GM23248 (cell line): ENCODE results near the gene HLA-DRA. TPM values are rescaled to one million over a fixed set of nuclear protein-coding genes. Genes with fewer than 3 reads are reported as not detected.

ENCODE experiments used
- DNase-seq: peaks from one replicate; pipeline ENCODE4 v3.0.0-alpha.2; 2015
- H2AFZ ChIP-seq: fragments of 200-600 bp; sonication (generic); 2 replicates; pipeline ENCODE4 v1.6.1; 2016; ENCODE audit warnings: antibody characterized with exemption
- H3F3A ChIP-seq: fragments of 200-600 bp; sonication (generic); 2 replicates; pipeline ENCODE4 v1.6.1; 2016; ENCODE audit warnings: mild to moderate bottlenecking, antibody characterized with exemption, mixed run types; ENCODE audit not compliant: insufficient read depth
- H3K27ac ChIP-seq: fragments of 200-600 bp; sonication (generic); 2 replicates; pipeline ENCODE4 v1.5.1; 2016; ENCODE audit warnings: mild to moderate bottlenecking
- H3K27me3 ChIP-seq: fragments of 200-600 bp; sonication (generic); replicated peaks from 2 replicates; pipeline ENCODE4 v1.6.1; 2016; ENCODE audit warnings: mild to moderate bottlenecking; ENCODE audit not compliant: insufficient read depth
- H3K36me3 ChIP-seq: fragments of 200-600 bp; sonication (generic); 2 replicates; pipeline ENCODE4 v1.6.1; 2016; ENCODE audit warnings: low read depth, mild to moderate bottlenecking
- H3K4me1 ChIP-seq: fragments of 200-600 bp; sonication (generic); 2 replicates; pipeline ENCODE4 v1.6.1; 2016; ENCODE audit warnings: mild to moderate bottlenecking; ENCODE audit not compliant: insufficient read depth
- H3K4me2 ChIP-seq: fragments of 200-600 bp; sonication (generic); one replicate; pipeline ENCODE4 v1.6.1; 2016; ENCODE audit warnings: mild to moderate bottlenecking; ENCODE audit not compliant: unreplicated experiment
- H3K4me3 ChIP-seq: fragments of 200-600 bp; sonication (generic); 2 replicates; pipeline ENCODE4 v1.5.1; 2016; ENCODE audit warnings: mild to moderate bottlenecking
- H3K79me2 ChIP-seq: fragments of 200-600 bp; sonication (generic); 2 replicates; pipeline ENCODE4 v1.6.1; 2016; ENCODE audit warnings: mild to moderate bottlenecking; ENCODE audit not compliant: insufficient read depth
- H3K9ac ChIP-seq: fragments of 200-600 bp; sonication (generic); 2 replicates; pipeline ENCODE4 v1.6.1; 2016; ENCODE audit warnings: mild to moderate bottlenecking
- H3K9me2 ChIP-seq: fragments of 200-600 bp; sonication (generic); 2 replicates; pipeline ENCODE4 v1.6.1; 2016; ENCODE audit warnings: mixed run types, mild to moderate bottlenecking, moderate library complexity; ENCODE audit not compliant: insufficient read depth
- H3K9me3 ChIP-seq: fragments of 200-600 bp; sonication (generic); one replicate; pipeline ENCODE4 v1.6.1; 2017; ENCODE audit warnings: low read depth
- H4K20me1 ChIP-seq: fragments of 200-600 bp; sonication (generic); 2 replicates; pipeline ENCODE4 v1.6.0; 2016; ENCODE audit not compliant: insufficient read depth
- EZH2 ChIP-seq: fragments of 200-600 bp; sonication (generic); IDR thresholded peaks from 2 replicates; pipeline ENCODE4 v1.6.1; 2018; ENCODE audit warnings: antibody characterized with exemption, mild to moderate bottlenecking; ENCODE audit not compliant: insufficient read depth, poor library complexity, severe bottlenecking
- EZH2phosphoT487 ChIP-seq: fragments of 200-600 bp; sonication (generic); IDR thresholded peaks from 2 replicates; pipeline ENCODE4 v1.6.1; 2018; ENCODE audit warnings: antibody characterized with exemption, moderate library complexity, mild to moderate bottlenecking, low read depth; ENCODE audit not compliant: insufficient read depth
- WGBS, 2 experiments: methylation state at CpG; one replicate each; pipeline ENCODE4 v1.1.6; 2015 to 2017; ENCODE audit warnings: low lambda C conversion rate in 2 of 2, low coverage in 1 of 2; ENCODE audit errors: missing lambda C conversion rate in 2 of 2; 5-methylcytosine and 5-hydroxymethylcytosine counted together
- in situ Hi-C: fragments of 300-500 bp; cut with MboI; formaldehyde crosslinking; loops from 2 replicates; pipeline ENCODE4 v1.15.0; 2020
- polyA plus RNA-seq: library from polyadenylated mRNA; unstranded; fragments of >200 nt; fragmentation: Nextera tagmentation; extraction: Ambion mirVana; gene quantifications from 2 replicates; pipeline ENCODE4 v1.2.1, GENCODE V29; 2016
- total RNA-seq: library from RNA; depleted of rRNA; stranded (reverse); fragments of >200 nt; shearing (Covaris generic); gene quantifications from 2 replicates; pipeline ENCODE4 v1.2.3, GENCODE V29; 2014

Gene HLA-DRA
- total and polyA plus RNA-seq, 2 experiments from 2014 or later: 0.80 TPM; not detected in 1

DNA sequence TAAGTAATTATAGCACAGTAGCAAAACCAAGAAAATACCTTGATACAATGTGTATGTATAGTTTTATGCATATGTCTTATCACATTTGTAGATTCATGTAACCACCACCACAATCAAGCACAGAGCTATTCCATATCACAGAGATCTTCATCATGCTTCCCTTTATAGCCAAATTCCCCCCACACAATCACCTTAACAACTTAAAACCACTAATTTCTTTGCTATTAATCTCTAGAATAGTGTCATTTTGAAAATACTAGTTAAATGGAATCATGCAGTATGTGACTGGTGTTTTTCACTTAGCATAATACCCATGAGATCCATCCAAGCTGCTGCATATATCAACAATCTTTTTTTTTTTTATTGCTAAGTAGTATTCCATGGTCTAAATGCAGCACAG, 8.2 kb downstream of the HLA-DRA start:
- no peak for TF ChIP-seq EZH2phosphoT487
- no peak for TF ChIP-seq EZH2
- Histone ChIP-seq H3K4me1 (no peaks in the 10 kb centered on the region), H3F3A (no peaks in the 10 kb centered on the region), H3K9ac (no peak overlapping the region), H3K27me3 (no peaks in the 10 kb centered on the region), H2AFZ (no peak overlapping the region), H3K27ac (no peak overlapping the region), H3K9me2 (no peaks in the 10 kb centered on the region), H4K20me1 (no peaks in the 10 kb centered on the region), H3K4me2 (no peak overlapping the region), H3K36me3 (no peaks in the 10 kb centered on the region), H3K9me3 (no peaks in the 10 kb centered on the region), H3K4me3 (no peak overlapping the region), H3K79me2 (no peaks in the 10 kb centered on the region)
- in situ Hi-C loops: no loop called here
- no peak for DNase-seq

DNA sequence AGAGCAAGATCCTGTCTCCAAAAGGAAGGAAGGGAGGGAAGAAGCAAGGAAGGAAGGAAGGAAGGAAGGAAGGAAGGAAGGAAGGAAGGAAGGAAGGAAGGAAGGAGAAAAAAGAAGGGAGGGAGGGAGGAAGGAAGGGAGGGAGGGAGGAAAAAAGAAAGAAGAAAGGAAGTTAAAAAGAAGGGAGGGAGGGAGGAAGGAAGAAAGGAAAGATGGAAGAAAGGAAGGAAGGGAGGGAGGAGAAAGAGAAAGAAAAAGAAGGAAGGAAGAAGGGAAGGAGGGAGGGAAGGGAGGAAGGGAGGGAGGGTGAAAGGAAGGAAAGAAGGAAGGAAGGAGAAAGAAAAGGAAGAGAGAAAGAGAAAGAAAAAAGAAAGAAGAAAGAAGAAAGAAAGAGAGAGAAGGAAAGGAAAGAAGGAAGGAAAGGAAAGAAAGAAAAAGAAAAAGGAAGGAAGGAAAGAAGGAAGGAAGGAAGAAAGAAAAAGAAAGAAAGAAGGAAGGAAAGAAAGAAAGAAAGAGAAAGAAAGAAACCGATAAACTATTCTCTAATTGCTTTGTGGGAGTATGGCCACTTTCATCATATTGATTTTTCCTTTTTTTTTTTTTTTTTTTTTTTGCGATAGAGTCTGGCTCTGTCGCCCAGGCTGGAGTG, 9.5 kb downstream of the HLA-DRA start:
- WGBS, 2 experiments: 52 to 78% methylated on average over 1 to 3 of the region's 3 CpGs
- Histone ChIP-seq H3K9me3 (no peaks in the 10 kb centered on the region), H3K4me3 (no peak overlapping the region), H3K9me2 (no peaks in the 10 kb centered on the region), H3K79me2 (no peaks in the 10 kb centered on the region), H3K27ac (no peak overlapping the region), H3K36me3 (no peaks in the 10 kb centered on the region), H3K27me3 (no peaks in the 10 kb centered on the region), H3F3A (no peaks in the 10 kb centered on the region), H2AFZ (no peak overlapping the region), H4K20me1 (no peaks in the 10 kb centered on the region), H3K9ac (no peak overlapping the region), H3K4me2 (no peak overlapping the region), H3K4me1 (no peaks in the 10 kb centered on the region)
- DNase-seq: no peak
- in situ Hi-C loops: no loop called here
- no peak for TF ChIP-seq EZH2phosphoT487
- no peak for TF ChIP-seq EZH2

DNA sequence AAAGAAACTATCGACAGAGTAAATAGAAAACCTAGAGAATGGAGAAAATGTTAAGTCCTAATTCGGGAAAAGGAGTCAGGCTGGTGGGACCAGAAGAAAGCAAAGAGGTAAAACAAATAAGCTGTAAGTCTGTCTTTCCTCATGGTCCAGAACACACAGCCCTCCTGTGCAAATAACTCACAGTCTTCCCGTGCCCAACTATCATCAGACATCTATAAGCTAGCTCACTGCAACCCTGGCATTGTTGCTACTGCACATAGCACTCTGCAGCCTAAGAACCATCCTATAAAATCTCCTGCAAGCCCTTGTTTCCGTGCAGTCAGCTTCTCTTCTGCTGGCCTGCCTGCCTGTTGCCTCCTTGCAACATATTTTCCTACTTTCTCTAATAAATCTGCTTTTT, 17.4 kb downstream of the HLA-DRA start:
- H3K4me1 ChIP-seq: no peaks in the 10 kb centered on the region
- H3F3A ChIP-seq: no peaks in the 10 kb centered on the region
- in situ Hi-C loops: no loop called here
- H3K4me3 ChIP-seq: no peak overlapping the region
- H2AFZ ChIP-seq: no peak overlapping the region
- no peaks in the 10 kb centered on the region for H3K9me3 ChIP-seq
- TF ChIP-seq EZH2 (no peak), EZH2phosphoT487 (no peak)
- H3K79me2 ChIP-seq: no peaks in the 10 kb centered on the region
- no peak for DNase-seq
- no peaks in the 10 kb centered on the region for H3K36me3 ChIP-seq
- 25 to 27% methylated on average over 4 of the region's 4 CpGs for WGBS, 2 experiments
- H3K27ac ChIP-seq: no peak overlapping the region
- no peak overlapping the region for H3K4me2 ChIP-seq
- no peaks in the 10 kb centered on the region for H3K9me2 ChIP-seq
- no peaks in the 10 kb centered on the region for H3K27me3 ChIP-seq
- no peak overlapping the region for H3K9ac ChIP-seq
- H4K20me1 ChIP-seq: no peaks in the 10 kb centered on the region

DNA sequence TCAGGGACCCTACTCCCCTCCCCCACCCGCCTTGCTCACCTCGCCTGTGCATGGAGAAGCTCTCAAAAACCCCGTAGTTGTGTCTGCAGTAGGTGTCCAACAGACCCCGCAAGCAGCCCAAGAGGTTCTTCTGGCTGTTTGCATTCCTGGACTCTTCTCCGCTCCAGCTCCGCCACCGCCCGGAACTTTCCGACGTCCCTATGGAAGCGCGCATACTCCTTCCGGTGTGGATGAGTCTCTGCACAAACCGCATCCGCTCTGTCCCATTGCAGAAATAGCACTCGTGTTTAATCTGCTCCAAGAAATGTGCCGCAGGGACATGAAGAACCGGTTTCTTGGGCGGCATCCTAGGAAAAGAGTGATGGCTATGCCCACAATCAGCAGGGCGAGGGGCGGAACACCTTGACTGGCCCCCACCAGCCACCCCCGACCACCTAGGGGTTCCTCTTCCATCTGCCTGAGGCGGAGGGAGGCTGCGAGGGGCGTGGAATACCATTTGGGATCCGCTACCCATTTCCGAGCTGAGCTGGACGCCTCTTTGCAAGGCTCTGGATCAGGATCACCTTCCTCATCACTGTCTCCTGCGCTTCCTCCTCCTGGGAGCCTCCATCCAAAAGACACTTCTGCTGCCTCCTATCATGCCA, 20.2 kb downstream of the HLA-DRA start:
- Histone ChIP-seq H3F3A (no peaks in the 10 kb centered on the region), H3K36me3 (no peaks in the 10 kb centered on the region), H3K4me2 (peak overlapping the region; percentile 63), H3K79me2 (no peaks in the 10 kb centered on the region), H3K27me3 (no peaks in the 10 kb centered on the region), H2AFZ (peak overlapping the region; percentile 88), H3K9ac (peak overlapping the region; percentile 41), H4K20me1 (no peaks in the 10 kb centered on the region), H3K4me3 (peak overlapping the region; percentile 76), H3K4me1 (no peaks in the 10 kb centered on the region), H3K27ac (no peak overlapping the region), H3K9me3 (no peaks in the 10 kb centered on the region), H3K9me2 (no peaks in the 10 kb centered on the region)
- in situ Hi-C loops: no loop called here
- no peak for TF ChIP-seq EZH2phosphoT487
- no peak for TF ChIP-seq EZH2
- WGBS, 2 experiments: 31 to 36% methylated on average over 29 of the region's 29 CpGs
- DNase-seq: peak; percentile 61

DNA sequence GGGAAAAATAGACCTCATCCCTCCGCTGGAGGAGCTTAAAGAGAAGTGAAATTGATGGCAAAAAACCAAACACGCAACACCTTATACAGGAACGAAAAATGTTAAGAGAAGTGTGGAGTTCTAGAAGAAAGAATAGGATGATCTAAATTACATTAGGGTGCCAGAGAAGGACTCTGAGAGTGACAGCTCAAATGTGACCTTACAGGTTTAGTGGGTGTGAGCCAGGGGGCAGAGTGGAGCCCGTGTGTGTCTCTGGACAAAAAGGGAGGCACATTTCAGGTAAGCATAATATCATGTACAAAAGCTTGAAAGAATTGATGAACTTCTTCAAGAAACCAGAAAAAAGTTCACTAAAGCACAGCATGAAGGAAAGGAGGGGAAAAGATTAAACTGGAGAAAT, 20.8 kb downstream of the HLA-DRA start:
- Histone ChIP-seq H2AFZ (peak overlapping the region; percentile 88), H3F3A (no peaks in the 10 kb centered on the region), H3K79me2 (no peaks in the 10 kb centered on the region), H3K4me1 (no peaks in the 10 kb centered on the region), H3K36me3 (no peaks in the 10 kb centered on the region), H3K4me3 (no peak overlapping the region), H3K9me3 (no peaks in the 10 kb centered on the region), H4K20me1 (no peaks in the 10 kb centered on the region), H3K27me3 (no peaks in the 10 kb centered on the region), H3K9ac (no peak overlapping the region), H3K4me2 (no peak overlapping the region), H3K9me2 (no peaks in the 10 kb centered on the region), H3K27ac (no peak overlapping the region)
- DNase-seq: no peak
- TF ChIP-seq EZH2: no peak
- no peak for TF ChIP-seq EZH2phosphoT487
- 45 to 52% methylated on average over 4 of the region's 4 CpGs for WGBS, 2 experiments
- in situ Hi-C loops: no loop called here
